ENCODE measurements around the gene TRIM67.

DNA sequence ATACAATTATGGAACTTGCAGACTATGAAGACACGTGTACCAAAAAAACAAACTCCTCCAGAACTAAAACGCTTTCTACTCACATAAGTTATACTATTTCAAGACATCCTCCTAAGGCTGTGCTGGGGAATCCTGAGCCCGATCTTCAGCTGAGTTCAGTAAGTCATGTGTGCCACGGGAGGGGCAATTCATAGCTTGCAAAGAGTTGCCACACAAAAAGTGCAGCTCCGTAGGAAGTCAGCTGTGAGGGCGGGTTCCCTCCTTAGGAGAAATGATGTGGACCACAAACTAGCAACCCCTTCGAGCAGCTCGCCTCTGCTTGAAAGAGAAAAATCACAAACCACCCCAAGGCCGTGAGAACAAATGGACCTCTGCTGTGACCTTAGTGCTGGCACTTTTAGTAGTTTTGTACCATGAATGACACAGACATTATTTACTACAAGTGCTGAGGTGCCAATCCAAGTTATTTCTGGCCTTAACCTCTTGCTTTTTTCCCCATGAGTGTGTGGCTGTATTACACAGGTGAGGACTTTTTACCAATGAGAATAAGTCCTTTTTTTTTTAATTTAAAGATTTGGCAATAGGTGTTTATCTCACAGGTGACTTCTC lies 35.8 kb upstream of the TRIM67 start:
- TF ChIP-seq, protein P1, sequence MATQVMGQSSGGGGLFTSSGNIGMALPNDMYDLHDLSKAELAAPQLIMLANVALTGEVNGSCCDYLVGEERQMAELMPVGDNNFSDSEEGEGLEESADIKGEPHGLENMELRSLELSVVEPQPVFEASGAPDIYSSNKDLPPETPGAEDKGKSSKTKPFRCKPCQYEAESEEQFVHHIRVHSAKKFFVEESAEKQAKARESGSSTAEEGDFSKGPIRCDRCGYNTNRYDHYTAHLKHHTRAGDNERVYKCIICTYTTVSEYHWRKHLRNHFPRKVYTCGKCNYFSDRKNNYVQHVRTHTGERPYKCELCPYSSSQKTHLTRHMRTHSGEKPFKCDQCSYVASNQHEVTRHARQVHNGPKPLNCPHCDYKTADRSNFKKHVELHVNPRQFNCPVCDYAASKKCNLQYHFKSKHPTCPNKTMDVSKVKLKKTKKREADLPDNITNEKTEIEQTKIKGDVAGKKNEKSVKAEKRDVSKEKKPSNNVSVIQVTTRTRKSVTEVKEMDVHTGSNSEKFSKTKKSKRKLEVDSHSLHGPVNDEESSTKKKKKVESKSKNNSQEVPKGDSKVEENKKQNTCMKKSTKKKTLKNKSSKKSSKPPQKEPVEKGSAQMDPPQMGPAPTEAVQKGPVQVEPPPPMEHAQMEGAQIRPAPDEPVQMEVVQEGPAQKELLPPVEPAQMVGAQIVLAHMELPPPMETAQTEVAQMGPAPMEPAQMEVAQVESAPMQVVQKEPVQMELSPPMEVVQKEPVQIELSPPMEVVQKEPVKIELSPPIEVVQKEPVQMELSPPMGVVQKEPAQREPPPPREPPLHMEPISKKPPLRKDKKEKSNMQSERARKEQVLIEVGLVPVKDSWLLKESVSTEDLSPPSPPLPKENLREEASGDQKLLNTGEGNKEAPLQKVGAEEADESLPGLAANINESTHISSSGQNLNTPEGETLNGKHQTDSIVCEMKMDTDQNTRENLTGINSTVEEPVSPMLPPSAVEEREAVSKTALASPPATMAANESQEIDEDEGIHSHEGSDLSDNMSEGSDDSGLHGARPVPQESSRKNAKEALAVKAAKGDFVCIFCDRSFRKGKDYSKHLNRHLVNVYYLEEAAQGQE (IDR thresholded peaks at IDR 0.05; ENCODE audit: borderline replicate concordance) = no peak
- no peak for TF ChIP-seq EZH2 (IDR thresholded peaks at IDR 0.05; ENCODE audit: borderline replicate concordance, insufficient read depth, low read length, poor library complexity, severe bottlenecking)
- TF ChIP-seq, protein P2, sequence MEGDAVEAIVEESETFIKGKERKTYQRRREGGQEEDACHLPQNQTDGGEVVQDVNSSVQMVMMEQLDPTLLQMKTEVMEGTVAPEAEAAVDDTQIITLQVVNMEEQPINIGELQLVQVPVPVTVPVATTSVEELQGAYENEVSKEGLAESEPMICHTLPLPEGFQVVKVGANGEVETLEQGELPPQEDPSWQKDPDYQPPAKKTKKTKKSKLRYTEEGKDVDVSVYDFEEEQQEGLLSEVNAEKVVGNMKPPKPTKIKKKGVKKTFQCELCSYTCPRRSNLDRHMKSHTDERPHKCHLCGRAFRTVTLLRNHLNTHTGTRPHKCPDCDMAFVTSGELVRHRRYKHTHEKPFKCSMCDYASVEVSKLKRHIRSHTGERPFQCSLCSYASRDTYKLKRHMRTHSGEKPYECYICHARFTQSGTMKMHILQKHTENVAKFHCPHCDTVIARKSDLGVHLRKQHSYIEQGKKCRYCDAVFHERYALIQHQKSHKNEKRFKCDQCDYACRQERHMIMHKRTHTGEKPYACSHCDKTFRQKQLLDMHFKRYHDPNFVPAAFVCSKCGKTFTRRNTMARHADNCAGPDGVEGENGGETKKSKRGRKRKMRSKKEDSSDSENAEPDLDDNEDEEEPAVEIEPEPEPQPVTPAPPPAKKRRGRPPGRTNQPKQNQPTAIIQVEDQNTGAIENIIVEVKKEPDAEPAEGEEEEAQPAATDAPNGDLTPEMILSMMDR (IDR thresholded peaks at IDR 0.05; ENCODE audit: poor library complexity, severe bottlenecking) = no peak
- no peak for TF ChIP-seq EP300 (conservative IDR thresholded peaks at IDR 0.05; ENCODE audit: poor library complexity, severe bottlenecking)

Measured in neural cell (in vitro differentiated cells).